Nucleus accumbens (tissue), 56 donors: ENCODE measurements around the gene MS4A7.

ENCODE experiments used
- DNase-seq, 56 donors: peaks; one replicate each; lab custom pipeline; 2025; lab: John Stamatoyannopoulos, UW

MS4A7 gene

GRCh38 chr11:60370252-60370810 lies 8.0 kb upstream of the MS4A7 start:
- DNase-seq = no peak

GRCh38 chr11:60370811-60371298 lies 7.5 kb upstream of the MS4A7 start:
- DNase-seq = no peak

- no peak for DNase-seq
Observed at GRCh38 chr11:60371386-60371785, 6.9 kb upstream of the MS4A7 start.

GRCh38 chr11:60371854-60372253 lies 6.5 kb upstream of the MS4A7 start:
- DNase-seq = no peak

GRCh38 chr11:60372767-60373166 lies 5.6 kb upstream of the MS4A7 start:
- no peak for DNase-seq

- no peak for DNase-seq
Observed at GRCh38 chr11:60375316-60375715, 3.0 kb upstream of the MS4A7 start.

- no peak for DNase-seq
Observed at GRCh38 chr11:60376601-60377000, 1.7 kb upstream of the MS4A7 start.

- peak in 18 of 56 donors; percentile 0 to 49 (median 12) for DNase-seq
Observed at GRCh38 chr11:60377401-60378136, 763 bp upstream of the MS4A7 start.

GRCh38 chr11:60389279-60389910 lies 11.1 kb downstream of the MS4A7 start:
- no peak for DNase-seq

- no peak for DNase-seq
Observed at GRCh38 chr11:60390419-60390818, 12.1 kb downstream of the MS4A7 start.

GRCh38 chr11:60392361-60392760 lies 14.0 kb downstream of the MS4A7 start:
- no peak for DNase-seq

- DNase-seq = no peak
Observed at GRCh38 chr11:60393016-60393415, 14.7 kb downstream of the MS4A7 start.

- peak in 4 of 56 donors; percentile 4 to 11 (median 8) for DNase-seq
Observed at GRCh38 chr11:60394666-60395380, 16.5 kb downstream of the MS4A7 start.

- DNase-seq = no peak
Observed at GRCh38 chr11:60396382-60396781, 18.1 kb downstream of the MS4A7 start, which contains the start of gene MS4A14. TSS of gene MS4A14 (plus strand) at chr11:60396459. CDS start at chr11:60396579, 120 bp downstream.

GRCh38 chr11:60396799-60397198 lies 18.5 kb downstream of the MS4A7 start:
- DNase-seq = no peak

GRCh38 chr11:60420015-60420414 lies 41.7 kb downstream of the MS4A7 start:
- DNase-seq = no peak

GRCh38 chr11:60422609-60423008 lies 44.3 kb downstream of the MS4A7 start:
- DNase-seq = no peak

- no peak for DNase-seq
Observed at GRCh38 chr11:60428517-60428916, 50.2 kb downstream of the MS4A7 start.

GRCh38 chr11:60429272-60429671 lies 50.9 kb downstream of the MS4A7 start, which contains the start of gene MS4A5:
TSS of gene MS4A5 (plus strand) at chr11:60429572. CDS start at chr11:60429675, 103 bp downstream.
- no peak for DNase-seq

- DNase-seq = no peak
Observed at GRCh38 chr11:60431251-60431650, 52.9 kb downstream of the MS4A7 start.

- DNase-seq = no peak
Observed at GRCh38 chr11:60433401-60433800, 55.1 kb downstream of the MS4A7 start.
